Measurements from ENCODE around the gene CDC42SE2. TPM values are rescaled to one million over a fixed set of nuclear protein-coding genes. Genes with fewer than 3 reads are reported as not detected.
"Not testable (repeated sequence)": the region's sequence is repeated elsewhere in the genome, so short reads cannot be mapped to it uniquely, and the experiment has no call there.

The CDC42SE2 gene
- total RNA-seq, 2 experiments from 2014 or later = 100 to 102 TPM

DNA sequence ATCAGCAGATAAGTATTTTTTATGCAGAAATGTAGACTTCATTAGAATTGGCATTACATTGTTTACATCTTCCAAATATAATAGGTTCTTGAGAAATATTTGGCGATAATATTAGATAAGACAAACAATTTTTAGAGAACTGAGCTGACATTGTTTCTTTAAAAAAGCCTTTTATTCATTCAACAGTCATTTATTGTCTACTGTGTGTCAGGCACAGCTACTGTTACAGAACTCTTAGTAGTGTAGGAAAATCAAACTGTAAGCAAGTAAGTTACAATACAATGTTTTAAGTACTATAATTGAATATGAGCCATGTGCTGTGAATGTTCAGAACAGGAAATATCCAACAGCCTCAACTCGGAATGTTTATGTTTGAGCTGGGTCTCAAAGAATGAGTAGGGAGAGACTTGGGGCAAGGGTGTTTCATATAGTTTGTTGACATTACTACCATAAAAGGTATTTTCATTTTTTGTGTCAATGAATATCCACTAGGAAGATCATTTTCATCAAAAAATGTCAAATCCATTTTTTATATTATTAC is 114.0 kb downstream of the CDC42SE2 start:
- intact Hi-C loops (cut with micrococcal nuclease) = no loop called here
- Mint-ChIP-seq H3K4me3 (no peak overlapping the region), H3K9me3 (peaks cover 2% of the 10 kb centered on the region), H3K4me1 (ENCODE audit: low read depth) (peaks cover 82% of the 10 kb centered on the region), H3K36me3 (ENCODE audit: low read depth) (peaks cover 45% of the 10 kb centered on the region), H3K27ac (peak overlapping the region; percentile 99), H3K27me3 (no peaks in the 10 kb centered on the region)
- POLR2A ChIA-PET = interaction anchor here (0.6 to 3.7 kb wide), 12 partner anchors 9 to 214 kb away, joined by 3 to 30 read pairs (median 3); partner anchors contain the start of gene CDC42SE2
- ATAC-seq (no peak), DNase-seq (no peak)
- CTCF ChIA-PET = interaction anchor here (1.1 to 2.4 kb wide), 8 partner anchors 15 to 113 kb away, joined by 3 to 9 read pairs (median 4); partner anchors contain the start of gene CDC42SE2
- TF ChIP-seq, protein P1, sequence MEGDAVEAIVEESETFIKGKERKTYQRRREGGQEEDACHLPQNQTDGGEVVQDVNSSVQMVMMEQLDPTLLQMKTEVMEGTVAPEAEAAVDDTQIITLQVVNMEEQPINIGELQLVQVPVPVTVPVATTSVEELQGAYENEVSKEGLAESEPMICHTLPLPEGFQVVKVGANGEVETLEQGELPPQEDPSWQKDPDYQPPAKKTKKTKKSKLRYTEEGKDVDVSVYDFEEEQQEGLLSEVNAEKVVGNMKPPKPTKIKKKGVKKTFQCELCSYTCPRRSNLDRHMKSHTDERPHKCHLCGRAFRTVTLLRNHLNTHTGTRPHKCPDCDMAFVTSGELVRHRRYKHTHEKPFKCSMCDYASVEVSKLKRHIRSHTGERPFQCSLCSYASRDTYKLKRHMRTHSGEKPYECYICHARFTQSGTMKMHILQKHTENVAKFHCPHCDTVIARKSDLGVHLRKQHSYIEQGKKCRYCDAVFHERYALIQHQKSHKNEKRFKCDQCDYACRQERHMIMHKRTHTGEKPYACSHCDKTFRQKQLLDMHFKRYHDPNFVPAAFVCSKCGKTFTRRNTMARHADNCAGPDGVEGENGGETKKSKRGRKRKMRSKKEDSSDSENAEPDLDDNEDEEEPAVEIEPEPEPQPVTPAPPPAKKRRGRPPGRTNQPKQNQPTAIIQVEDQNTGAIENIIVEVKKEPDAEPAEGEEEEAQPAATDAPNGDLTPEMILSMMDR (IDR thresholded peaks at IDR 0.05) = no peak

- ChIA-PET POLR2A (interaction anchor here (0.6 to 3.7 kb wide), 15 partner anchors 10 to 215 kb away, joined by 3 to 30 read pairs (median 3); partner anchors contain the start of gene CDC42SE2), CTCF (interaction anchor here (0.7 to 2.4 kb wide), 8 partner anchors 12 to 125 kb away, joined by 3 to 9 read pairs (median 4); partner anchors contain the start of gene CDC42SE2)
- H3K9me3 Mint-ChIP-seq = peaks cover 2% of the 10 kb centered on the region
- H3K4me1 Mint-ChIP-seq (ENCODE audit: low read depth) = peaks cover 81% of the 10 kb centered on the region
- TF ChIP-seq, protein P1 (IDR thresholded peaks at IDR 0.05) = no peak
- peaks cover 48% of the 10 kb centered on the region for H3K36me3 Mint-ChIP-seq (ENCODE audit: low read depth)
- intact Hi-C loops (cut with micrococcal nuclease) = no loop called here
- no peak for DNase-seq
- no peaks in the 10 kb centered on the region for H3K27me3 Mint-ChIP-seq
- H3K4me3 Mint-ChIP-seq = peak overlapping the region; percentile 40
- H3K27ac Mint-ChIP-seq = peak overlapping the region; percentile 99
- peak; percentile 11 for ATAC-seq
These were observed 115.1 kb downstream of the CDC42SE2 start for GRCh38 chr5:131378721-131379541.

DNA sequence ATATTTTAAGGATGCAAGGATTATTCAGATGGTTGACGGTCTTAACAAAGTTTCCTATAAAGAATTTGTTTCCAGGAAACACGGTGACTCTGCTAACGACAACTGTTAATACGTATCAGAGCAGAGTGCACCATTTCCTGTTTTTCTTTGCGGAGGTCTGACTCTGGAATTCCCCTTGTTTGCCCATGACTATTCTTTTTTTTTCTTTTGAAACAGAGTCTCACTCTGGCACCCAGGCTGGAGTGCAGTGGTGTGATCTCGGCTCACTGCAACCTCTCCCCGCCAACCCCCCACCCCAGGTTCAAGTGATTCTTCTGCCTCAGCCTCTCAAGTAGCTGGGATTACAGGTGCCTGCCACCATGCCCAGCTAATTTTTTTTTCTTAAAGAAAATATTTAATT is 115.9 kb downstream of the CDC42SE2 start:
- Mint-ChIP-seq H3K27me3 (no peaks in the 10 kb centered on the region), H3K4me3 (peak overlapping the region; percentile 40), H3K36me3 (ENCODE audit: low read depth) (peaks cover 53% of the 10 kb centered on the region), H3K9me3 (peaks cover 2% of the 10 kb centered on the region), H3K27ac (peak overlapping the region; percentile 99), H3K4me1 (ENCODE audit: low read depth) (peaks cover 82% of the 10 kb centered on the region)
- POLR2A ChIA-PET = interaction anchor here (0.6 to 3.7 kb wide), 8 partner anchors 9 to 126 kb away, joined by 3 to 30 read pairs (median 4); partner anchors contain the start of gene CDC42SE2
- intact Hi-C loops (cut with micrococcal nuclease) = loop anchor here (5.0 kb wide), 2 partner anchors 57 to 207 kb away; partner anchors contain the start of gene LYRM7
- CTCF ChIA-PET = interaction anchor here (0.6 to 2.4 kb wide), 3 partner anchors 91 to 125 kb away, joined by 3 to 9 read pairs (median 3); partner anchors contain the start of gene CDC42SE2
- ATAC-seq (peak; percentile 58), DNase-seq (peak; percentile 79)
- TF ChIP-seq, protein P1 (IDR thresholded peaks at IDR 0.05) = no peak

DNA sequence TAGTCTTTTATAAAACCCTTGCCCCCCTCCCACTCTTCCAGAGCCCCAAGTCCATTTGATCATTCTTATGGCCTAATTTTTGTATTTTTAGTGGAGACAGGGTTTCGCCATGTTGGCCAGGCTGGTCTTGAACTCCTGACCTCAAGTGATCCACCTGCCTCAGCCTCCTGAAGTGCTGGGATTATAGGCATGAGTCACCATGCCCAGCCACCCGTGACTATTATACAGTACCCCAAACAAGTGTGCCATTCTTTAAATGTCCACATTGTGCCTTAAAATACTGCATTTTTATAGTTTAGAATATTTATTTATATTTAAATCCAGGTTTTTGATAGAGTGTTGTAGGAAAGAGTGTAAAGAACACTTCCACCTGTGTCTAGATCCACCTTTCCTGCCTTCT is 116.4 kb downstream of the CDC42SE2 start:
- peaks cover 83% of the 10 kb centered on the region for H3K4me1 Mint-ChIP-seq (ENCODE audit: low read depth)
- H3K36me3 Mint-ChIP-seq (ENCODE audit: low read depth) = peaks cover 58% of the 10 kb centered on the region
- ChIA-PET POLR2A (interaction anchor here (0.6 to 5.2 kb wide), 3 partner anchors 90 to 115 kb away, joined by 3 to 62 read pairs (median 30); partner anchors contain the start of gene CDC42SE2), CTCF (interaction anchor here (1.2 to 2.4 kb wide), 2 partner anchors 115 to 126 kb away, joined by 3 to 9 read pairs; partner anchors contain the start of gene CDC42SE2)
- intact Hi-C loops (cut with micrococcal nuclease) = loop anchor here (5.0 kb wide), 2 partner anchors 58 to 208 kb away; partner anchors contain the start of gene LYRM7
- H3K27me3 Mint-ChIP-seq, ATAC-seq, H3K9me3 Mint-ChIP-seq: not testable (repeated sequence)
- peak overlapping the region; percentile 40 for H3K4me3 Mint-ChIP-seq
- DNase-seq = peak; percentile 48
- peak overlapping the region; percentile 99 for H3K27ac Mint-ChIP-seq

DNA sequence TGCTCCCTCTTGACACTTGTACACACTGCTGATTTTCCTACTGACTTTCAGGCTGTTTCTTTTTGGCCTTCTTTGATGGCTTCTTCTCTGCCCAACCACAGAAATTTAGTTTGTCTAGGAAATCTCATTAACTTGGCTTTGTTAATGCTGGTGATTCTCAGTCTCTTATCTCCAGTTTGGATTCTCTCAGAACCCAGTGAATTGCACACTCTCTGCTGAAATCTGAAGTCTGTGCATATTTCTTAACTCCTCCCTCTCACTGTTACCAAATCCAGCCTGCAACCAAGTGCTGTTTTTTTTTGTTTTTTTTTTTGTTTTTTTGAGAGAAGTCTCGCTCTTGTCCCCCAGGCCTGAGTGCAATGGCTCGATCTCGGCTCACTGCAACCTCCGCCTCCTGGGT is 117.2 kb downstream of the CDC42SE2 start:
- H3K27ac Mint-ChIP-seq = peak overlapping the region; percentile 99
- intact Hi-C loops (cut with micrococcal nuclease) = loop anchor here (5.0 kb wide), 2 partner anchors 59 to 209 kb away; partner anchors contain the start of gene LYRM7
- peak overlapping the region; percentile 57 for H3K4me3 Mint-ChIP-seq
- peaks cover 84% of the 10 kb centered on the region for H3K4me1 Mint-ChIP-seq (ENCODE audit: low read depth)
- ATAC-seq (no peak), DNase-seq (no peak)
- ChIA-PET CTCF (interaction anchor here (1.0 to 2.8 kb wide), 10 partner anchors 8 to 126 kb away, joined by 3 to 28 read pairs (median 7); partner anchors contain the start of gene CDC42SE2), POLR2A (interaction anchor here (0.9 to 5.2 kb wide), 9 partner anchors 13 to 125 kb away, joined by 3 to 62 read pairs (median 4); partner anchors contain the start of gene CDC42SE2)
- peaks cover 2% of the 10 kb centered on the region for H3K9me3 Mint-ChIP-seq
- TF ChIP-seq, protein P1 (IDR thresholded peaks at IDR 0.05) = no peak
- H3K36me3 Mint-ChIP-seq (ENCODE audit: low read depth) = peaks cover 55% of the 10 kb centered on the region
- H3K27me3 Mint-ChIP-seq = no peaks in the 10 kb centered on the region

Data from activated CD8-positive, alpha-beta T cell treated with anti-CD3 and anti-CD28 coated beads for 36 hours (primary cell).